HUDEP-2 (cell line): ENCODE measurements around the gene FSTL1.

ENCODE experiments used
- DNase-seq, 76 experiments: peaks; one replicate each; lab custom pipeline; 2025; ENCODE audit not compliant: unreplicated experiment in 76 of 76; lab: John Stamatoyannopoulos, UW

FSTL1 gene

GRCh38 chr3:120368172-120368571 lies 82.6 kb downstream of the FSTL1 start:
- DNase-seq = no peak

- no peak for DNase-seq
These were observed 86.0 kb downstream of the FSTL1 start for GRCh38 chr3:120364821-120365220.

GRCh38 chr3:120364101-120364500 lies 86.7 kb downstream of the FSTL1 start:
- no peak for DNase-seq

- DNase-seq = no peak
These were observed 93.0 kb downstream of the FSTL1 start for GRCh38 chr3:120357807-120358206.

GRCh38 chr3:120355486-120355885 lies 95.3 kb downstream of the FSTL1 start:
- DNase-seq = no peak

- DNase-seq = no peak
These were observed 97.3 kb downstream of the FSTL1 start for GRCh38 chr3:120353463-120353862.

GRCh38 chr3:120352017-120352416 lies 98.8 kb downstream of the FSTL1 start:
- no peak for DNase-seq

- peak in 5 of 76 experiments; percentile 4 to 17 (median 8) for DNase-seq
These were observed 100.3 kb downstream of the FSTL1 start for GRCh38 chr3:120350401-120350941.

- peak in 3 of 76 experiments; percentile 8 to 49 (median 44) for DNase-seq
These were observed 101.0 kb downstream of the FSTL1 start for GRCh38 chr3:120349855-120350125.

GRCh38 chr3:120348991-120349854 lies 101.6 kb downstream of the FSTL1 start, which contains the start of gene LRRC58:
Gene LRRC58 (minus strand): TSS chr3:120349354. CDS start chr3:120349243, 111 bp downstream.
- DNase-seq = peak in 74 of 76 experiments; percentile 21 to 89 (median 77)

GRCh38 chr3:120348065-120348990 lies 102.5 kb downstream of the FSTL1 start:
- peak in 30 of 76 experiments; percentile 4 to 65 (median 39) for DNase-seq

GRCh38 chr3:120344349-120344748 lies 106.4 kb downstream of the FSTL1 start:
- peak in 2 of 76 experiments; percentile 4 to 5 for DNase-seq
